Aorta (tissue), 5 donors: ENCODE results near the gene GALM. TPM values are rescaled to one million over a fixed set of nuclear protein-coding genes. Genes with fewer than 3 reads are reported as not detected.

ENCODE experiments used
- ATAC-seq: fragments of 200-7000 bp; cut with Tn5 transposase; one replicate; pipeline ENCODE4 v1.9.1; 2022; ENCODE audit warnings: moderate library complexity; ENCODE audit not compliant: low FRiP score
- DNase-seq, 2 donors: peaks; one replicate each; pipeline ENCODE4 v3.0.0-alpha.2; 2020
- H3K27ac ChIP-seq, 2 donors: one replicate each; pipeline ENCODE4 v1.5.1; 2013; ENCODE audit warnings: low read length in 2 of 2, mild to moderate bottlenecking in 2 of 2, moderate library complexity in 2 of 2, control low read depth in 1 of 2, inconsistent platforms in 1 of 2, low read depth in 1 of 2
- H3K27me3 ChIP-seq, 2 donors: one replicate each; pipeline ENCODE4 v1.6.1; 2013; ENCODE audit warnings: control low read depth in 1 of 2, low read length in 1 of 2, mild to moderate bottlenecking in 1 of 2, moderate library complexity in 1 of 2; ENCODE audit not compliant: insufficient read depth in 2 of 2, control insufficient read depth in 1 of 2
- H3K36me3 ChIP-seq, 2 donors: one replicate each; pipeline ENCODE4 v1.6.1; 2013; ENCODE audit warnings: control low read depth in 1 of 2, low read length in 1 of 2, mild to moderate bottlenecking in 1 of 2; ENCODE audit not compliant: insufficient read depth in 2 of 2, control insufficient read depth in 1 of 2
- H3K4me1 ChIP-seq, 2 donors: one replicate each; pipeline ENCODE4 v1.6.1; 2013; ENCODE audit warnings: low read length in 2 of 2, control low read depth in 1 of 2, mild to moderate bottlenecking in 1 of 2, moderate library complexity in 1 of 2; ENCODE audit not compliant: insufficient read depth in 2 of 2, control insufficient read depth in 1 of 2
- H3K4me3 ChIP-seq, 2 donors: one replicate each; pipeline ENCODE4 v1.5.1; 2013; ENCODE audit warnings: low read length in 2 of 2, control low read depth in 1 of 2, mild to moderate bottlenecking in 1 of 2
- H3K9me3 ChIP-seq: one replicate; pipeline ENCODE4 v1.6.1; 2013; ENCODE audit warnings: mild to moderate bottlenecking, low read length; ENCODE audit not compliant: control insufficient read depth
- WGBS, 2 donors: extraction: QIAGEN DNeasy Blood & Tissue Kit; methylation state at CpG; one replicate each; pipeline ENCODE4 v1.1.7; 2013; 5-methylcytosine and 5-hydroxymethylcytosine counted together
- intact Hi-C, 2 donors: fragments of 100-400 bp; cut with DNase I; formaldehyde crosslinking; loops; one replicate each; pipeline versions ENCODE4 v1.14.2 to v1.15.0; 2022
- polyA plus RNA-seq, 2 donors: library from polyadenylated mRNA; stranded (reverse); fragments of 200-250 nt; gene quantifications; one replicate each; pipeline ENCODE4 v1.2.3, GENCODE V29; 2013
- total RNA-seq, 2 donors: library from RNA; stranded (reverse); fragmentation: NEBNext Ultra II Directional; extraction: Animal tissue kit (Norgen Biotek cat#: 25700); gene quantifications; one replicate each; pipeline ENCODE4 v1.2.1, GENCODE V29; 2021
- donor health status: healthy with polysubstance abuse.
- donor health status: Bipolar disorder and iron deficiency.
- donor health status: DM: no; HTN: no; CAD: no.
- donor health status: DM: no; HTN: no; CAD: no.
- donor health status: DM: yes; HTN: yes; CAD: no.

The GALM gene
- total and polyA plus RNA-seq, 4 donors, result 8.6 to 23.3 (median 14.5) TPM

- no peaks in the 10 kb centered on the region for H3K9me3 ChIP-seq
- no peak overlapping the region for H3K4me3 ChIP-seq
- no peaks in the 10 kb centered on the region for H3K4me1 ChIP-seq
- no peak for ATAC-seq
- H3K36me3 ChIP-seq, result peaks cover 5 to 8% of the 10 kb centered on the region in 2 donors
- H3K27me3 ChIP-seq, result no peaks in the 10 kb centered on the region
- DNase-seq, result no peak
- intact Hi-C loops, result no loop called here
- 96 to 98% methylated on average over 7 of the region's 7 CpGs for WGBS, 2 donors
- no peak overlapping the region for H3K27ac ChIP-seq
Measured at GRCh38 chr2:38683766-38684165, 17.9 kb downstream of the GALM start.

GRCh38 chr2:38685116-38685735 is 19.3 kb downstream of the GALM start:
- peaks cover 5% of the 10 kb centered on the region in 2 donors for H3K36me3 ChIP-seq

DNA sequence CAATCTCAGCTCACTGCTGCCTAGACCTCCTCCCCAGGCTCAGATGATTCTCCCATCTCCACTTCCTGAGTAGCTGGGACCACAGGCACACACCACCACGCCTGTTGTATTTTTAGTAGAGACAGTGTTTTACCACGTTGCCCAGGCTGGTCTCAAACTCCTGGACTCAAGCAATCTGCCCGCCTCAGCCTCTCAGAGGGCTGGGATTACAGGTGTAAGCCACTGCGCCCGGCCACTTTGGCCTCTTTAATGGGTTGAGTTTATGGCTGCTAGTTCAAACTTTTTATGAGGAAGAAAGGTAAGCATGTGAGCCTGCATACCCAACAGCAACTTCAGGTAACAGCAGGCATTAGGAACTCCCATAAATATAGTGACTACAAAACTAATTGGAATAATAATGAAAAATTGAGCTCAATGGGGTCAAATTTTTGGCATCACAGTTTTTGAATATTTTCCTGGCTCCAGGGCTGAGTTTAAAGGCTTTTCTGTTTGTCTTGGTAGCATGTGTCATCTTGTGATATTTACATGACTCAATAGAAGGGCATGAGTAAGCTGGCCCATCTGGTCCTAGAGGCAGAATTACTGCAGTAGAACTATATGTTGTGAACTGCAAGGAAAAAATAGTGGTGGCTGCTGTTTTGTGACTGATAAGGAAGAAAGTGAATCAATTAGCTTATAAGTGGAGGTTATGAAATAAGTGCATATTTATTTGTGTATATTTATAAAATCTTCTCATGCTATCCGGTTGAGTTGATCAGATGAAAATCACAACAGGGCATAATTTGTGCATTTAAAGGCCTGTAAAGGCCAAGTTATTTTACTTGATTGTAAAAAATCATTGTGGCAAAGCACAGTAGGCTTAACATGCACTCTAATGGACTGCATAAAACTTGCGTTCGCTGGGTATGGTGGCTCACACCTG is 24.8 kb downstream of the GALM start:
- peaks cover 0 to 3% of the 10 kb centered on the region in 2 donors for H3K36me3 ChIP-seq
- DNase-seq, result no peak
- H3K27me3 ChIP-seq, result no peaks in the 10 kb centered on the region
- H3K9me3 ChIP-seq, result no peaks in the 10 kb centered on the region
- no peak for ATAC-seq
- WGBS, 2 donors, result 84 to 87% methylated on average over 8 of the region's 8 CpGs
- intact Hi-C loops, result no loop called here
- peak overlapping the region in 1 of 2 donors; percentile 89 for H3K27ac ChIP-seq
- peaks cover 0 to 4% of the 10 kb centered on the region in 2 donors for H3K4me1 ChIP-seq
- H3K4me3 ChIP-seq, result no peak overlapping the region

More at GRCh38 chr2:38685116-38685735, 19.3 kb downstream of the GALM start:
- intact Hi-C loops, result no loop called here
- 66 to 67% methylated on average over 3 of the region's 3 CpGs for WGBS, 2 donors
- no peak overlapping the region for H3K4me3 ChIP-seq
- no peak overlapping the region for H3K27ac ChIP-seq
- H3K27me3 ChIP-seq, result no peaks in the 10 kb centered on the region
- no peaks in the 10 kb centered on the region for H3K9me3 ChIP-seq
- DNase-seq (no peak), ATAC-seq (peak; percentile 7)
- H3K4me1 ChIP-seq, result no peaks in the 10 kb centered on the region

- Histone ChIP-seq H3K27ac (no peak overlapping the region), H3K4me1 (peaks cover 0 to 4% of the 10 kb centered on the region in 2 donors), H3K9me3 (no peaks in the 10 kb centered on the region), H3K4me3 (no peak overlapping the region), H3K27me3 (no peaks in the 10 kb centered on the region), H3K36me3 (peaks cover 0 to 3% of the 10 kb centered on the region in 2 donors)
- ATAC-seq (no peak), DNase-seq (no peak)
- 98% methylated on average over 2 of the region's 2 CpGs for WGBS, 2 donors
- intact Hi-C loops, result no loop called here
Measured at GRCh38 chr2:38691994-38692393, 26.1 kb downstream of the GALM start.

DNA sequence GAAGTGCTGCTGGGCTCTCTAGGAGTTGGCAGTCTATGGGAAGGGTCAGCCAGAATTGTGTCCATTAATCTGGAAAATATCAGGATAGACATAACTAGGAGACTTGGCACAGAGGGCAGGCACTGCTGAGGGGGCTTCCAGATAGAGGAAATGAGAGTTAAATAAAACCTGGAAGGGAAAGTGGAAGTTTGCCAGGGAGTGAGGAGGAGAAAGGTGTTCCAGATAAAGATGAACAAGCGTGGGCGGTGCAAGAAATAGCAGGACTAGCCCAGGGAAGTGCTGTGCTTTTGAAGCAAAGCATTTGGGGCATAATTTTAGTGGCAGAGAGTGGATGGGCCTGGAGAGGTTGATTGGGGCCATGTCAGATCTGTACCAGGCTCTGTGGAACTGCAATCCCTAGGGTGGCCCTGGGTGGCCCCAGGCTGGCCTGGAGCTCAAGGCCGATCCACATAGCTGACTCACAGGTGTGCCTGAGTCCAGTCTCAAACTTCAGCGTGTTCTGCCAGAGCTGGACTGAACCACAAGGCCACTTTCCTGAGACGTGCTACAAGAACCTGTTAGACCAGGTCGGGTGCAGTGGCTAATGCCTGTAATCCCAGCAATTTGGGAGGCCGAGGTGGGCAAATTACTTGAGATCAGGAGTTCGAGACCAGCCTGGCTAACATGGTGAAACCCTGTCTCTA is 26.9 kb downstream of the GALM start:
- DNase-seq, result no peak
- ATAC-seq, result no peak
- no peak overlapping the region for H3K4me3 ChIP-seq
- H3K4me1 ChIP-seq, result peaks cover 0 to 4% of the 10 kb centered on the region in 2 donors
- 87 to 93% methylated on average over 8 of the region's 8 CpGs for WGBS, 2 donors
- no peaks in the 10 kb centered on the region for H3K9me3 ChIP-seq
- H3K36me3 ChIP-seq, result no peaks in the 10 kb centered on the region
- intact Hi-C loops, result no loop called here
- no peaks in the 10 kb centered on the region for H3K27me3 ChIP-seq
- no peak overlapping the region for H3K27ac ChIP-seq

DNA sequence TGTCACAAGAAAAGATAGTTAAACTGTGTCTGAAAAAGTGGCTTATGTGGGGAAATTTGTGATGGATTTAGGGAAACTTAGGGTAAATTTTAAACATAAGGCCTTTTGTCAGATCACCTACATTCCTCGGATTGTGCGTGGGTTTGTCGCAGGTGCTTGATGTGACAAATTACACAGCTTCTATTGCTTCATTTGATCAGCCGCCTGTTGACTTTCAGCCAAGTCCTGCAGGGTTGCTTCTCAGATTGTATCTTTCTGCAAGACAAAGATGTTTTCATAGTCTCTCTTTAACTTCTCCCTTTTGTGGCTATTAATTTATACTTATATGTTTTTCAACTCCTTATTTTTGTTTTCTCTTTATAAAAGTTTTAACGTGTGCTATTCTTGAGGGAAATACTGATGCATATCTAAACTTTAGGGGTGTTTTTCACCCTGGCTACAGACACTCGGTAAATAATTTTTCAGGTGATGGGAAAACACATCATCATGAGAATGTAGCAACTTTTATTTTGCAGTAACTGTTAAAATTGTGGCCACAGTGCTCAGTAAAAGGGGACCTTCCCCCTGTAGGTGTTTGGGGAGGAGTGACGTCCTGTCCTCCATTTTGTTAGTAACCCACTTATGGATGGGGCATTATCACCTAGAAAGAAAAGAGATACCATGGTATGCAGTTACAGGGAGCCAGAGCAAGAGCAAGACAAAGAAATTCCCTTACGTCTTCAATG is 31.4 kb downstream of the GALM start:
- Histone ChIP-seq H3K27ac (no peak overlapping the region), H3K9me3 (no peaks in the 10 kb centered on the region), H3K36me3 (no peaks in the 10 kb centered on the region), H3K27me3 (no peaks in the 10 kb centered on the region), H3K4me1 (no peaks in the 10 kb centered on the region), H3K4me3 (no peak overlapping the region)
- intact Hi-C loops, result no loop called here
- ATAC-seq (no peak), DNase-seq (no peak)
- WGBS, 2 donors, result 85 to 93% methylated on average over 8 of the region's 8 CpGs

DNA sequence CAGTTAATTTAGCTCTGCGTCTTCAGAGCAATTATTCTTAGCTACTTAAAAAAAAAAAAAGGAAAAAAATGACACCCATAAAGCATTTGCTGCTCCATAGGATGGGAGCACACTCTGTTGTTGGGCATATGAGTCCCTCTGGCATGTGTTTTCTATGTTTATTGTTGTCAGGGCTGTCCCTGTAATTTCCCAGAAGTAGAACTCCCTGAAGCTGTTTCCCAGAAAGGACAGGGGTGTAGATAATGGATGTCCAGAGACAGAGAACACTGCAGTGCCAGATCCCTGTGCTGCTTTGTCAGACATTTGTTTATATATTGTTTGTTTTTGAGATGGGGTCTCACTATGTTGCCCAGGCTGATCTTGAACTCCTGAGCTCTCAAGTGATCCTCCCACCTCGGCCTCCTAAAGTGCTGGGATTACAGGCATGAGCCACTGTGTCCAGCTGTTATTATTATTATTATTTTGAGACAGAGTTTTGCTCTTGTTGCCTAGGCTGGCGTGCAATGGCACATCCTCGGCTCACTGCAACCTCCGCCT is 32.6 kb downstream of the GALM start:
- Histone ChIP-seq H3K9me3 (no peaks in the 10 kb centered on the region), H3K4me3 (no peak overlapping the region), H3K27me3 (no peaks in the 10 kb centered on the region), H3K4me1 (no peaks in the 10 kb centered on the region), H3K27ac (no peak overlapping the region), H3K36me3 (no peaks in the 10 kb centered on the region)
- intact Hi-C loops, result no loop called here
- DNase-seq (no peak), ATAC-seq (no peak)
- 92 to 96% methylated on average over 5 of the region's 5 CpGs for WGBS, 2 donors

- WGBS, 2 donors, result 93 to 95% methylated on average over 9 of the region's 9 CpGs
- intact Hi-C loops, result no loop called here
- ATAC-seq (no peak), DNase-seq (no peak)
- no peaks in the 10 kb centered on the region for H3K27me3 ChIP-seq
- no peaks in the 10 kb centered on the region for H3K9me3 ChIP-seq
- H3K4me3 ChIP-seq, result no peak overlapping the region
- no peaks in the 10 kb centered on the region for H3K36me3 ChIP-seq
- H3K27ac ChIP-seq, result no peak overlapping the region
- H3K4me1 ChIP-seq, result no peaks in the 10 kb centered on the region
Measured at GRCh38 chr2:38700113-38700785, 34.3 kb downstream of the GALM start.
